SHP77 treated with DMSO at 0.1 percent for 48 hours (cell line): ENCODE measurements around the gene MCF2L2.

ENCODE experiments used
- DNase-seq: peaks from one replicate; lab custom pipeline; 2025; lab: John Stamatoyannopoulos, UW

Gene MCF2L2

GRCh38 chr3:183163563-183163962, 264.9 kb downstream of the MCF2L2 start:
- DNase-seq: no peak

- no peak for DNase-seq
Measured at GRCh38 chr3:183161552-183162336, 266.7 kb downstream of the MCF2L2 start.

GRCh38 chr3:183160616-183161015, 267.8 kb downstream of the MCF2L2 start:
- DNase-seq: no peak

GRCh38 chr3:183159333-183159732, 269.1 kb downstream of the MCF2L2 start:
- no peak for DNase-seq

- no peak for DNase-seq
Measured at GRCh38 chr3:183158551-183159006, 269.8 kb downstream of the MCF2L2 start.

- no peak for DNase-seq
Measured at GRCh38 chr3:183158113-183158512, 270.3 kb downstream of the MCF2L2 start.

GRCh38 chr3:183156266-183156665, 272.2 kb downstream of the MCF2L2 start:
- DNase-seq: no peak

GRCh38 chr3:183155499-183155898, 272.9 kb downstream of the MCF2L2 start:
- no peak for DNase-seq

- DNase-seq: no peak
Measured at GRCh38 chr3:183153210-183153950, 275.0 kb downstream of the MCF2L2 start.

- DNase-seq: no peak
Measured at GRCh38 chr3:183151821-183152351, 276.5 kb downstream of the MCF2L2 start.

GRCh38 chr3:183151086-183151485, 277.3 kb downstream of the MCF2L2 start:
- no peak for DNase-seq

- no peak for DNase-seq
Measured at GRCh38 chr3:183149915-183150750, 278.3 kb downstream of the MCF2L2 start.

GRCh38 chr3:183148056-183148455, 280.4 kb downstream of the MCF2L2 start:
- no peak for DNase-seq

GRCh38 chr3:183144363-183144762, 284.1 kb downstream of the MCF2L2 start:
- DNase-seq: no peak

- DNase-seq: no peak
Measured at GRCh38 chr3:183142199-183142598, 286.2 kb downstream of the MCF2L2 start.

GRCh38 chr3:183134844-183135243, 293.6 kb downstream of the MCF2L2 start:
- no peak for DNase-seq

- no peak for DNase-seq
Measured at GRCh38 chr3:183132409-183132808, 296.0 kb downstream of the MCF2L2 start.

GRCh38 chr3:183131735-183132134, 296.7 kb downstream of the MCF2L2 start:
- DNase-seq: no peak

- DNase-seq: no peak
Measured at GRCh38 chr3:183131186-183131725, 297.2 kb downstream of the MCF2L2 start.

- no peak for DNase-seq
Measured at GRCh38 chr3:183129243-183129642, 299.2 kb downstream of the MCF2L2 start.

GRCh38 chr3:183128709-183129108, 299.7 kb downstream of the MCF2L2 start:
- no peak for DNase-seq
